AG10803 (cell line): Measurements from ENCODE around the gene AGFG2.
A peak's percentile ranks its signal among the peaks of the same experiment; 100 is the strongest.
"Not testable (repeated sequence)": the region's sequence is repeated elsewhere in the genome, so short reads cannot be mapped to it uniquely, and the experiment has no call there.

Experiments
- DNase-seq: peaks from one replicate; pipeline ENCODE4 v3.0.0; 2010; ENCODE audit warnings: low read depth
- H3K4me3 ChIP-seq: 2 replicates; pipeline ENCODE4 v1.5.1; 2011; ENCODE audit warnings: mild to moderate bottlenecking, low read length, control low read depth
- CTCF ChIP-seq: conservative IDR thresholded peaks from 2 replicates; pipeline ENCODE4 v1.5.1; 2011; ENCODE audit warnings: mild to moderate bottlenecking, low read length, control low read depth, inconsistent platforms

AGFG2 gene

GRCh38 chr7:100513212-100513810 lies 25.7 kb upstream of the AGFG2 start:
- DNase-seq, result no peak
- no peak overlapping the region for H3K4me3 ChIP-seq
- no peak for TF ChIP-seq CTCF

- peak; percentile 82 for DNase-seq
- no peak overlapping the region for H3K4me3 ChIP-seq
- no peak for TF ChIP-seq CTCF
These were observed 23.9 kb upstream of the AGFG2 start for GRCh38 chr7:100515072-100515532.

GRCh38 chr7:100516135-100516812 lies 22.7 kb upstream of the AGFG2 start:
- no peak overlapping the region for H3K4me3 ChIP-seq
- TF ChIP-seq CTCF, result no peak
- DNase-seq, result peak; percentile 98

GRCh38 chr7:100517305-100517704 lies 21.7 kb upstream of the AGFG2 start:
- TF ChIP-seq CTCF, result no peak
- no peak for DNase-seq
- H3K4me3 ChIP-seq, result no peak overlapping the region

GRCh38 chr7:100519580-100519979 lies 19.4 kb upstream of the AGFG2 start:
- no peak for TF ChIP-seq CTCF
- no peak for DNase-seq
- H3K4me3 ChIP-seq, result no peak overlapping the region

GRCh38 chr7:100520138-100520537 lies 18.9 kb upstream of the AGFG2 start:
- no peak overlapping the region for H3K4me3 ChIP-seq
- TF ChIP-seq CTCF, result no peak
- DNase-seq, result no peak

- no peak for TF ChIP-seq CTCF
These were observed 17.9 kb upstream of the AGFG2 start for GRCh38 chr7:100521076-100521475.

GRCh38 chr7:100521909-100522593 lies 17.0 kb upstream of the AGFG2 start:
- not testable (repeated sequence) for H3K4me3 ChIP-seq, DNase-seq

More at GRCh38 chr7:100521076-100521475, 17.9 kb upstream of the AGFG2 start:
- H3K4me3 ChIP-seq, result no peak overlapping the region
- DNase-seq, result no peak

GRCh38 chr7:100523192-100523591 lies 15.8 kb upstream of the AGFG2 start:
- H3K4me3 ChIP-seq, DNase-seq: not testable (repeated sequence)
